ENCODE results near the gene FCGR3A. TPM values are rescaled to one million over a fixed set of nuclear protein-coding genes. Genes with fewer than 3 reads are reported as not detected.
A peak's percentile ranks its signal among the peaks of the same experiment; 100 is the strongest.
"Not testable (repeated sequence)": the region's sequence is repeated elsewhere in the genome, so short reads cannot be mapped to it uniquely, and the experiment has no call there.

FCGR3A gene
- total RNA-seq: 1 to 10 TPM; 1.9 to 2.3 TPM

DNA sequence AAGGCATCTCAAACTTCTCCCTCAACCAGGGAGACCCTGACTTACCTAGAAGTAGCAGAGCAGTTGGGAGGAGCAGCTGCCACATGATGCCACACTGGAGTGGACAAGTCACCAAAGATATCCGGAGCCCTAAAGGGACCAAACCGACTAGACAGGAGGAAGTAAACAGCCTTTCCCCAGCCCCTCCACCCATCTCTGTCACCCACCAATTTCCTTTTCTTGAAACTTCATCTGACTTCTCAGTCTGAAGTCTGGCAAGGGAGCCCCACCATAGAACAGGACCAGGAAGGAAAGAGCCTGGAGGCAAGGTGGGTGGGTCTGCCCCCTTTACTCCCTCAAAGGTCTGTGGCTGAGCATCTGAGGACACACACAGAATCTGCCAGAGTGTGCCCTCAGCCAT, at the start of gene FCGR3A:
Gene FCGR3A (minus strand): TSS at position 167 of the 400 bp plus-strand sequence. CDS start 82 bp downstream, at position 85.
- peaks cover 12% of the 10 kb centered on the region for H3K4me1 Mint-ChIP-seq
- no peak for ATAC-seq (ENCODE audit: low read depth)
- H3K36me3 Mint-ChIP-seq: no peaks in the 10 kb centered on the region
- H3K4me3 Mint-ChIP-seq: no peak within 1 kb of the TSS
- H3K27me3 Mint-ChIP-seq: no peaks in the 10 kb centered on the region
- H3K9me3 Mint-ChIP-seq: peaks cover 2% of the 10 kb centered on the region
- no peak for DNase-seq
- no peak within 1 kb of the TSS for H3K27ac Mint-ChIP-seq
- POLR2A ChIA-PET: no interaction called here

DNA sequence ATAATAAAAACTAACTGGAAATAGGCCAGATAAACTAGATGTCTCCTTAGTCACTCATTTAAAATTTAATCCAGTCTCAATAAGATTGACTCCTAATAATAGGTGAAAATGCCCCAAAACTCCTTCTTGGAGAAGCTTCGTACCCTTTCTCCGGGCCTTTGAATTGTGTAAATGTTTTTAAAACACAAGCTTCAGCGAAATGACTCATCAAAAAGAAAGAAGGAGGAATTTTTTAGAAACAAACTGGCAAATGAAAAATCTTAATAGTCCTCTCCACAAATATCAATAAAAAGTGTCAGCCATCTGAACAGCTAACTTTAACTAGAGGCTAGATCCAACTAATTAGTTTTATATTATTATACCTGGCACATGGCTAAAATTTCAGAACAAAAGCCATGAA, 47.5 kb upstream of the FCGR3A start:
- H3K27me3 Mint-ChIP-seq; H3K9me3 Mint-ChIP-seq; H3K36me3 Mint-ChIP-seq; H3K4me1 Mint-ChIP-seq; H3K4me3 Mint-ChIP-seq; POLR2A ChIA-PET; DNase-seq; H3K27ac Mint-ChIP-seq; ATAC-seq (ENCODE audit: low read depth): not testable (repeated sequence)

DNA sequence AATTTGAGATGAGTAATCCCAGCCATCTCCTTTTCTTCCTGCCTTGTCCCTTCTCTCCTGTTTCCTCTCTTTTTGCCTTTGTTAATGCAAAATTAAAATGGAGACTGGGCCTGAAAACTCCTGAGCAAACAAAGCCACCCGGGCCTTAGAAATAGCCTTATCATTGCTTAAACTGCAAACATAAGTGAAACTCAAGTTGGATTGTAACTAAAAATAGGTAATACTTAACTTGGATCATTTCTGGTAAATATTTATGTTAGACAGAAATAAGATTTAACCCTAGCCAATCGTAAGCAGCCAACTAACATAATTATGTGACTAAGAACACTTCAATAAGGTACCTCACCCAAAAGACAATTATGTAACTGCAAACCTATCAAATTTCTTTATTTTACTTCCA, 46.0 kb upstream of the FCGR3A start:
- ATAC-seq (ENCODE audit: low read depth); H3K4me3 Mint-ChIP-seq; H3K36me3 Mint-ChIP-seq; H3K27ac Mint-ChIP-seq; H3K9me3 Mint-ChIP-seq; POLR2A ChIA-PET; H3K27me3 Mint-ChIP-seq; DNase-seq; H3K4me1 Mint-ChIP-seq: not testable (repeated sequence)

DNA sequence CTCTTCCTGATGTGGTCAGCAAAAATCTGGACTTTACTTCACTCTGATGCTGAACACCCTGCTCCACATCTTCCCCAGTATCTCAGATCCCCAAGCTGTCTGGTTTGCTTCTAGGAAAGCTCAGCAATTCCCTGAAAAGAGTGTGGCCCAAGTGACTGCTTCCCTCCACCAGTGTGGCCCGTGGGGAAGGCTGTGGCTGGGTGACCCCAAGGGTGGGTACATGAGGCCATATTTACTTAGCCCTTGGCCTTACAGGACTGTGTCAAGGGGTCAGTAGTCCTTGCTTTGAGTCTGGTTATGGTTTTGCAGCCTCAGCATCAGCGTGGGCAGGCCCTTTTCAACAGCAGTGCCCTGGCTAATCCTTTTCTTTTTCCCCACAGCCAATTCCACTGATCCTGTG, 45.6 kb upstream of the FCGR3A start:
- H3K27me3 Mint-ChIP-seq; H3K36me3 Mint-ChIP-seq; H3K9me3 Mint-ChIP-seq; H3K27ac Mint-ChIP-seq; ATAC-seq (ENCODE audit: low read depth); DNase-seq; H3K4me1 Mint-ChIP-seq; H3K4me3 Mint-ChIP-seq; POLR2A ChIA-PET: not testable (repeated sequence)

DNA sequence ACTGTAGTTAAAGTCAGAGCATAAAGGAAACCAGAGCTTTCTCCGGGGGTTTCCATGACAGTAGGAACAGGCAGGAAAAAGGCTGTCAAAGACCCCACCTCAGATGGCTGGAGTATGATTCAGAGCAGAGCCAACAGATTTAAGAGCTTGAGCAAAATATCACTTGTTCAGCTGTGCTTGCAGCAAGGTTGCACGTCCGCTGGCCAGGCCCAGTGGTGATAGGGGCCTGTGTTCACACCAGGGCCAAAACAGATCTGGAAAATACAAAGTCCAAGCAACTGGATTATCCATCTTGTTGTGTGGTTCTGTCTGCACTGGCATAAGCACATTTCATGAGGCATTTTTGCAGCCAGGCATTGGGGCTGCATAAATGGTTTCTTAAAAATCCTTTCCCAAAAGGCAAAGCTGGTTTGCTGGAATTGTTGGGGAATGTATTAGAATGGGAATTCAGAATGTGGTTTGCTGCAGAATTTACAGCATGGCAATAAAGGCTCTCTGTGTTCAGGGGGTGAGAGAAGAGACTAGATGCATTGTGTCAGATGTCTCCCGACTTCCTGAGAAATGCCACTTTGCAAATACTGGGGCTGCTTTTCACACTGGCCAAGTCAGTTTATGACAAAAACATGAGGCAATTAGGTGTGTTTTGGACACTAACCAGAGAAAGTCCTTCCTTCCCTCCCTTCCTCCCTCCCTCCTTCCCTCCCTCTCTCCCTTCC, 44.8 kb upstream of the FCGR3A start:
- DNase-seq; H3K36me3 Mint-ChIP-seq; POLR2A ChIA-PET; H3K4me1 Mint-ChIP-seq; ATAC-seq (ENCODE audit: low read depth); H3K27ac Mint-ChIP-seq; H3K27me3 Mint-ChIP-seq; H3K9me3 Mint-ChIP-seq; H3K4me3 Mint-ChIP-seq: not testable (repeated sequence)

DNA sequence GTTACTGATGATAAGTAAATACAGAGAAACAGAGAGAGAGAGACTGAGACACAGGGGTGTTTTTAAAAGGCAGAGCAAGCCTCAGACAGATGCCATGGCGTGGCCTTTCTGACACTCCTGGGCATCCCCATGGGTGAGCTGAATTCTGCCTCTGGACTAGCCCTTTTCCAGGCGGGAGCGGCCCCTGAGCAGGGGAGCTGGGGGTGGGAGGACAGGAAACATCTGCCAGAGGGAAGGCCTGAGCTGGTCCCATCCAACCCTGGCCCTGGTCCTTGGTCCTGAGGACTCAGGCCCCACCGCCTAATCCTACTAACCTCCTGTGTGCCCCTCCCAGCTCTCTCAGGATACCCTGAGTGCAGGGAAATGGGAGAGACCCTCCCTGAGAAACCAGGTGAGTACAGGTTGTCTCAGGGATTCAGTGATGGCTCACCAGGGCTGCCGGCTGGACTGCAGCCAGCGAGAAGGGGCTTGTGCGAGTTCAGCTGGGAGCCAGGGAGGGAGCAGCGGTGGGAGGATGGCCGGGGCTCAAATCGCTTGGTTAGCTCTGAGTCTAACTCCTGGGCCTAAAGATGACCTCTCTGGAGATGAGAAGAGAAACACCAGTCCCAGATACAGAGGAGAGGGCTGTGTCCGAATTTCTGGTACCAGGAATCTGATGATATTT, 43.6 kb upstream of the FCGR3A start:
- POLR2A ChIA-PET; ATAC-seq (ENCODE audit: low read depth); H3K9me3 Mint-ChIP-seq; H3K4me3 Mint-ChIP-seq; H3K27me3 Mint-ChIP-seq; H3K4me1 Mint-ChIP-seq; H3K36me3 Mint-ChIP-seq; DNase-seq: not testable (repeated sequence)
- H3K27ac Mint-ChIP-seq: peak overlapping the region; percentile 42

DNA sequence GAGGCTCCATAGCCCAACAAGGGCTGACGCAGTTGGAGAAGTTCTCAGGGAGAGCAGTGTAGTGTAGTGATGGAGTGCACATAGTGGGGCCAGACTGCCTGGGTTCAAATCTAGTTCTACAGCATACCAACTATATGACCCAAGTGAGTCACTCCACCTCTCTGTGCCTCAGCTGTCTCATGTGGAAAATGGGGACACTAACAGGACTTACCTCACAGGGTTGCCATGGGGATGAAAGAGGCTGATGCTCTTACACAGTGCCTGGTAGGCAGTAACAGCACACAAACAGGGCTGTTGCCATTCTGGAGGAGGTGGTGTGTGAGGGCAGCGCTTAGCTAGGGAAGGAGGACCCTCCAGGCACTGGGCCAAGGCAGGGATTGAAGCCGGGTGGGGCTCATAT, 43.0 kb upstream of the FCGR3A start:
- H3K9me3 Mint-ChIP-seq; H3K4me3 Mint-ChIP-seq; DNase-seq; H3K4me1 Mint-ChIP-seq; H3K27ac Mint-ChIP-seq; POLR2A ChIA-PET; H3K27me3 Mint-ChIP-seq; H3K36me3 Mint-ChIP-seq; ATAC-seq (ENCODE audit: low read depth): not testable (repeated sequence)

DNA sequence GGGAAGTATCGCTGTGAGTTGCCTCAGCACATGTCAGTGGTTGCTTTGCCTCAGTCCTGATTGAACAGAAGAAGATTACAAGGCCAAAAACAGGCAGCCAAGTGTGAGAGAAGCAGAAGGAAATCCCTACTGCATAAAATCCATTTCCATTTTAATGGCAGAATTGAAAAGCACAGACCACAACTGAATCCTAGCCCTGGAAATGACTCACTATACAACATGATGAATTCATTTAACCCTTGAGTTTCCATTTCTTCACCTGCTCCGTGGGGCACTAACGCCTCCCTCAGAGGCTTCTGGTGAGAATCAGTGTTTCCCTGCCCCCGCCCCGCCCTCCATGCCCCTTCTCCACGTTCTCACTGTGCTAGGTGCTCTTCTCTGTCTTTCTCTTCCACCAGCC, 40.3 kb upstream of the FCGR3A start:
- H3K9me3 Mint-ChIP-seq; H3K4me3 Mint-ChIP-seq; H3K4me1 Mint-ChIP-seq; H3K36me3 Mint-ChIP-seq; ATAC-seq (ENCODE audit: low read depth); DNase-seq; H3K27me3 Mint-ChIP-seq; POLR2A ChIA-PET; H3K27ac Mint-ChIP-seq: not testable (repeated sequence)

DNA sequence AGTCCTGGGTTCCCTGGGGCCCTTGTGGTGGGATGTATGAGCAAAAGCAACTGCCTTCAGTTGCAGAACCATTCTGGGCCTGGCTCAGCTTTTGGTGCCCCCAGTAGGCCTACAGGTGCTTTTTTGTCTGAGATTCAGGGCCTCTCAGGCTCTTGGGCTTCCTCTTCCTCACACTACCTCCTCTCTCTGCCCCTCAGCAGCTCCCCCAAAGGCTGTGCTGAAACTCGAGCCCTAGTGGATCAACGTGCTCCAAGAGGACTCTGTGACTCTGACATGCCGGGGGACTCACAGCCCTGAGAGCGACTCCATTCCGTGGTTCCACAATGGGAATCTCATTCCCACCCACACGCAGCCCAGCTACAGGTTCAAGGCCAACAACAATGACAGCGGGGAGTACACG, 39.7 kb upstream of the FCGR3A start:
- H3K9me3 Mint-ChIP-seq; POLR2A ChIA-PET; H3K36me3 Mint-ChIP-seq; H3K27ac Mint-ChIP-seq; DNase-seq; H3K4me3 Mint-ChIP-seq; ATAC-seq (ENCODE audit: low read depth); H3K27me3 Mint-ChIP-seq; H3K4me1 Mint-ChIP-seq: not testable (repeated sequence)

DNA sequence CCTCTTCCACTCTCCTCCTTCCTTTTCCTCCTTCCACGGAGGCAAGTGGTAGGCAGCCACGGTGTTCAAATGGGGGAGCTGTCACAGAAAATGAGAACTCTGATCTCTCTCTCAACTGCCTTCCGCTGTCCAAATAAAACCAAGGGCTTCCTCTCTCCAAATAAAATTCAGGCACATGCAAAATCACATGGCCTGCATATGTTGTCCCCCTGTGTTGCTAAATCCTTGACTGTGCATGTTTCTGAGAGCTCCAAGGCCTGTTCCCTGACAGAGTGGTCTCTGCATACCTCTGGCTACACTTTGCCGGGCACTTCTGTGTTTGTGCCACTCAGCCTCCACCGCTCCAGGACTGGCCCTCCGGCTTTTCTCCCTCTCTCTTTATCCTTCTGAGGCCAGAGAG, 39.0 kb upstream of the FCGR3A start:
- H3K27ac Mint-ChIP-seq; H3K4me3 Mint-ChIP-seq; POLR2A ChIA-PET; H3K27me3 Mint-ChIP-seq; H3K36me3 Mint-ChIP-seq; ATAC-seq (ENCODE audit: low read depth); H3K9me3 Mint-ChIP-seq; DNase-seq; H3K4me1 Mint-ChIP-seq: not testable (repeated sequence)

DNA sequence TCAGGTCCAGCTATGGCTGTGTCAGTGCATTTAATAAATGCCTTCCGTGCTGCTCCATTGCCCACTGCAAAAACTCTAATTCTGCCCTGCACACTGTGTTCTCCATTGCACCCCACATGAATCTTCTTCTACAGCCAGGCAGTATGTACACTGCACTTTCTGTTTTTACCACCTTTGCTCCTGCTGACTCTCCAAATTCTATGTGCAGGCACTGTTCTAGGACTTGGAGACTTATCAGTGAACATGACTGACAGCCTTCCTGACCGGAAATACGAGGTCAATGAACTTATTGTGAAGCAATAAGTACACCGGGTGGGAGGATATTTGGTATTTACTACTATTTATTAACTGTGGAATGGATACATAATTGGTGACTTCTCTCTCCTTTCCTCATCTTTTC, 33.3 kb upstream of the FCGR3A start:
- ATAC-seq (ENCODE audit: low read depth): not testable (repeated sequence)

DNA sequence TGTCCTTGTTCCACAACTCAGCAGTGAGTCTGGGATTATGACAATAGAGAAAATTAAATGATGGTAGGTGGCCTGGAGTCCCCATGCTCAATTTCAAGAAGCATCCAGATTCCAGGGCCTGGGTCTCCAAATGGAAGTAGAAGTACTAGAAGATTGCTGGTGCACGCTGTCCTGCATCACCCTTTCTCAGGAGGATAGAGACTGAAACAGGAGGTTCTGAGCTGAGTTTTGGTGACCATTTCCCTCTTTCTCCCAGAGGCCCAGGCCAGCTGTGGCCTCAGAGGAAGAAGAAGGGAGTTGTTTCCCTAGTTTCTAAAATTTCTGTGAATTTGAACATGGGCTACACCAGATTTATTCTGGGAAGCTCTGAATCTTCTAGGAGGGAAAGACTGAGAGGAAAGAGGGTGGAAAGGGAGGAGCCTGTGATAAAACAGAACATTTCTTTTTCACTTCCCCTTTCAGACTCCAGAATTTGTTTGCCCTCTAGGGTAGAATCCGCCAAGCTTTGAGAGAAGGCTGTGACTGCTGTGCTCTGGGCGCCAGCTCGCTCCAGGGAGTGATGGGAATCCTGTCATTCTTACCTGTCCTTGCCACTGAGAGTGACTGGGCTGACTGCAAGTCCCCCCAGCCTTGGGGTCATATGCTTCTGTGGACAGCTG, 31.4 kb upstream of the FCGR3A start:
- H3K27ac Mint-ChIP-seq; DNase-seq; H3K4me1 Mint-ChIP-seq; H3K9me3 Mint-ChIP-seq; H3K4me3 Mint-ChIP-seq; H3K27me3 Mint-ChIP-seq; H3K36me3 Mint-ChIP-seq; ATAC-seq (ENCODE audit: low read depth); POLR2A ChIA-PET: not testable (repeated sequence)

More for the DNA sequence above, 33.3 kb upstream of the FCGR3A start:
- H3K36me3 Mint-ChIP-seq, H3K4me1 Mint-ChIP-seq, H3K27ac Mint-ChIP-seq, POLR2A ChIA-PET, H3K27me3 Mint-ChIP-seq, H3K4me3 Mint-ChIP-seq, H3K9me3 Mint-ChIP-seq, DNase-seq: not testable (repeated sequence)

DNA sequence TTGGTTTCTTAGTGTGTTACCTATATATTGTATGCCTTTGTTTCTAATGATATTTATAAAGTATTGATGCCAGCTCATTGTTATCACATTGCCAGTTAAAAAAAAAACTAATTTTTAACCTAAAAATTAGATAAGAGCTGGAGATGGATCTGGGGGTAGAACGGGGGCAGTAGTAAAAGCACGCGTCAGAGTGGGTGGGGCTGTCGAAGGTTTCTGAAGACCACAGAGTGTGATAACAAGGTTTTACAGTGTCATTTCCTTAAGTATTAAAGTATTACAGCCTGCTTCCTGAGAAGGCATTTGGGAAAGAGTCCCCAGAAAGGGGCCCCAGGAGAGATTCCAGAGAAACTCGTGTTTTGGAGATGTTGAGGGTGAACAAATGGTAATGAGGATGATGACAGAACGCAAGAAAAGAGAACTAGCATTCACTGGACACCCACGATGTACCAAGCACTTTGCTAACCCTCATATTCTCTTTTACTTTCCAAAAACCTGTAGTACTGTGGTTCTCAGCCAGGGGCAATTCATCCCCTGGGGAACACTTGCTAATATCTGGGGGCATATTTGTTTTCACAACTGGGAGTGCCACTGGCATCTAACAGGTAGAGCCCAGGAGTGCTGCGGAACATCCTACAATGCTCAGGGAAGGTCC, 30.4 kb upstream of the FCGR3A start:
- peak; percentile 47 for ATAC-seq (ENCODE audit: low read depth)

DNA sequence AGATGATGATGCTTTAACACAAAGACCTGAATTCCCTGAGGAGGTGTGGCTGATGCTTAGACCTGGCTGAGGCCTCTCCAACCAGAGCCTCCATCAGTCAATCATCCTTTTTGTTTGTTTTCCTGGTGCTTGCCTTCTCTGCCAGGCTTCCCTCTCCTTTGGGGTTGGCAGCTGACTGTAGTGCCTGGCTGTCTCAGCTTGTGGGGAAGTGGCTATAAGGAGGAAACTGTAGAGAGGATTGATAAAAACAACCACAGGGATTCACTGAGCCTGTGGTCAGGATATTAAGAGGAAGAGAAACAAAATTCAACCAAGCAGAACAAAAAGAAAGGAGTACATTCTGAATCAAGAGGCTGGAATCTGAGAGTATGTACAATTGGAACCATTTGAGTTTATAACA, 27.1 kb upstream of the FCGR3A start:
- POLR2A ChIA-PET; H3K36me3 Mint-ChIP-seq; DNase-seq; H3K27ac Mint-ChIP-seq; H3K4me3 Mint-ChIP-seq; ATAC-seq (ENCODE audit: low read depth); H3K9me3 Mint-ChIP-seq; H3K4me1 Mint-ChIP-seq; H3K27me3 Mint-ChIP-seq: not testable (repeated sequence)

More for the DNA sequence above, 30.4 kb upstream of the FCGR3A start:
- H3K9me3 Mint-ChIP-seq, H3K27ac Mint-ChIP-seq, H3K4me1 Mint-ChIP-seq, DNase-seq, POLR2A ChIA-PET, H3K36me3 Mint-ChIP-seq, H3K4me3 Mint-ChIP-seq, H3K27me3 Mint-ChIP-seq: not testable (repeated sequence)
